ENCODE measurements around the gene KLHDC1.
"Not testable (repeated sequence)": the region's sequence is repeated elsewhere in the genome, so short reads cannot be mapped to it uniquely, and the experiment has no call there.

KLHDC1 gene

GRCh38 chr14:49727171-49727570, 34.3 kb downstream of the KLHDC1 start:
- DNase-seq: no peak

DNA sequence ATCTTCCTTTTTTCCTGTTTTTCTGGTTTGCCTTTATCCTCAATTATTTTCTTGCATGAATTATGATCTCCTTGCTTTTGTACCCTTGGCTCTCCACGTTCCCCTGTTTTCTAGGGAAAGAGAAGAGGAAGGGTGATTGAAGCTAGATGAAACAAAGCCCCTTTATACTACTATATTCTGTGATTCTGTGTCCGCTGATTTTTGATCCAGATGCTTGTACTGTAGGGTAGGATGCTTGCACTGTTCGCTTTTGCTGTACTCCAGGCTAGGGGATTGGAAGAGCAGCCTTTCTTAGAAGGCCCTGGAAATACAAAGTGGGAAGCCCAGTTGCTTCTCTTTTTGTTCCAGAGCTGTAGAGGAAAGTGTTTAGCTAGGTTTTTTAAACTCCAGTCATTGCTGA, 40.0 kb downstream of the KLHDC1 start:
- DNase-seq: no peak

- DNase-seq: no peak
Observed at GRCh38 chr14:49733836-49734235, 40.9 kb downstream of the KLHDC1 start.

- DNase-seq: not testable (repeated sequence)
Observed at GRCh38 chr14:49735669-49736068, 42.7 kb downstream of the KLHDC1 start.

- no peak for DNase-seq
Observed at GRCh38 chr14:49745191-49745590, 52.3 kb downstream of the KLHDC1 start.

DNA sequence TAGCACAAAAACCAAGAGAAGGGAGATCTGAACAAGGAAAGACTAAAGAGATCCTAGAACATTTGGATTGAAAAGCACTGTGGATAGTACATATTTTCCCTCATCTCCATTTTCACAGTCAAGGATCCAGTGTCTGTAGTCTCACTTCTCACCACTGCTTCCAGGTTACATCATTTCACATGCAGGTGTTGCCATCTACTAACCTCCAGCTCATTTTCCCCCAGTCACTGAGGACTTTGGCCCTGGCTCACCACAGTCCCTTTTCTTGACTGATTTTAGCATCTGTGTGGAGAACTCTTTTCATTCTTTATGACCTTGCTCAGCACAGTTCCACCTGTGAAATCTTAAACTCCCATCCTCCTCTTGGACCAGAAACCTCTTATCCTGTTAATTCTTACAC, 53.6 kb downstream of the KLHDC1 start:
- DNase-seq: not testable (repeated sequence)

GRCh38 chr14:49754570-49755097, 61.7 kb downstream of the KLHDC1 start:
- DNase-seq: no peak

- no peak for DNase-seq
Observed at GRCh38 chr14:49755378-49755777, 62.5 kb downstream of the KLHDC1 start.

DNA sequence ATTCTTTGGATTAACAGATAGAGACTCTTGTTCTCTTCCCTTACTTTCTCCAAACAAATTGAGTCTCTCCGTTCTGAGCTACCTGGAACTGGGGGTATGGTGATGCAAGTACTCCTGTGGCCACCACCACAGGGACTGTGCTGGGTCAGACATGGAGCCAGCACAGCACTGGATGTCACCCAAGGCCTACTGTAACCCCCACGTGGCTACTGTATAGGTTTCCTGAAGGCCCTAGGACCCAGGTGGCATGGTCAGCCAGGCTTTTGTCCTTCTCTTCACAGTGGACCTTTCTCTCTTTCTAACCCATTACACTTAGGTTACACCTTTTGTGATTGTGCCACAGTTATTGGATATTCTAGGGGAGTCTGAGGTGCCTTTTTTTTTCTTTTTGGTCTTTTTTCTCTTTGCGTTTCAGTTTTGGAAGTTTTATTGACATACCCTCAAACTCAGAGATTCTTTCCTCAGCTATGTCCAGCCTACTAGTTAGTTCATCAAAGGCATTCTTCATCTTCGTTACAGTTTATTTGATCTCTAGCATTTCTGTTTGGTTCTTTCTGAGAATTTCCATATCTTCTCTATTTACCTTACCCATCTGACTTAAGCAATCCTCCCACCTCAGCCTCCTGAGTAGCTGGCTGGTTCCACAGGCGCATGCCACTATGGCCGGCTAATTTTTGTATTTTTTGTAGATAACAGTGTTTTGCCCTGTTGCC, 69.1 kb downstream of the KLHDC1 start:
- DNase-seq: no peak

- DNase-seq: no peak
Observed at GRCh38 chr14:49766839-49767238, 73.9 kb downstream of the KLHDC1 start.

DNA sequence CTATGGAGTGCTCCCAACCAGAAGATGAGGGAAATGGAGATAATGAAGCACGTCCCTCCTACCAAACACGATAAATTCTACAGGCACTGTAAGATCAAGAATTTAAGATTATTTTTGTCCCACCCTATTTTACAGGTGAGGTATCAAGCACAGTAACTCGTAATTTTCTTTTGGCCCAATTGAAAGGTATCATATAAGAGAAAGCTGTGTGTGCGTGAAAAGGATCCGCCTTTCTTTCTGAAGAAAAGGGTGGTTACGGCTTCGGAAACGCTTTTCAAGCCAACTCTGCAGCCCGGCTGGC, 74.3 kb downstream of the KLHDC1 start:
- DNase-seq: no peak

GRCh38 chr14:49767571-49768300, 74.8 kb downstream of the KLHDC1 start, which contains the start of gene KLHDC2:
Gene KLHDC2, plus strand, starts transcription at chr14:49768153. Its CDS starts 316 bp downstream, at chr14:49768469.
- peak; percentile 94 for DNase-seq

DNA sequence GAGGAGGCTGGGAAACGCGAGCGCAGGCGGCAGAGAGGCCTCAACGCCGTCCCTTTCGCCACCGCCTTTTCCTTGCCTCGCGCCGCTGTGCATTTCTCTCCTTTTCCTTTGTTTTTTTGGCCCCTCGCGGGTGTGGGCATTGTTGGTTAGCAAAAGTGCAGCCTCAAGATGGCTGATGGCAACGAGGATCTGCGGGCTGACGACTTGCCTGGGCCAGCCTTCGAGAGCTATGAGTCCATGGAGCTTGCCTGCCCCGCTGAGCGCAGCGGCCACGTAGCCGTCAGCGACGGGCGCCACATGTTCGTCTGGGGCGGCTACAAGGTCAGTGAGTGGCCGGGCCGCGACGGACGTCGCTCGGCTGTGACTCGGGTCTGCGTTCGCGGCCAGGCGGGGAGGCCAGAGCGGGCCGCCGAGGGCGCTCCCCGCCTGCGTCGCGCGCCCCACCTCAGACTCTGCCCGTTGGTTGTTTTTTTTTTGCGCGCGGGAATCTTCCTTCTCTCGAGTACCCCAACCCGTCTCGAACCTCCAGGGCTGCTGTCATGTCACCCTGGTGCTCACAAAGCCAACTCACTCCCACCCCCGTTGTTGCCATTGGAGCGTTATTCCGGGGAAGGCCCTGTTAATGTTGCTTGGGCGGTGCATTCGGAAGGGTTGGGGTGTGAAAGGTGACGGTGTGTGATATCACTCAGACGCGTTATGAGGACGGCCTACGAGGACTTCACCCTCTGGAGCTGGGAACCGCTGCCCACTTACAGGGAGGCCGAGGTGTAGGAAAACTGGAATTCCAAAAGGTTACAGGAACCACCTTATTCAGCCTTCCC, 75.6 kb downstream of the KLHDC1 start:
- peak; percentile 85 for DNase-seq

GRCh38 chr14:49769171-49769570, 76.3 kb downstream of the KLHDC1 start:
- no peak for DNase-seq

- DNase-seq: no peak
Observed at GRCh38 chr14:49769581-49770211, 76.8 kb downstream of the KLHDC1 start.

DNA sequence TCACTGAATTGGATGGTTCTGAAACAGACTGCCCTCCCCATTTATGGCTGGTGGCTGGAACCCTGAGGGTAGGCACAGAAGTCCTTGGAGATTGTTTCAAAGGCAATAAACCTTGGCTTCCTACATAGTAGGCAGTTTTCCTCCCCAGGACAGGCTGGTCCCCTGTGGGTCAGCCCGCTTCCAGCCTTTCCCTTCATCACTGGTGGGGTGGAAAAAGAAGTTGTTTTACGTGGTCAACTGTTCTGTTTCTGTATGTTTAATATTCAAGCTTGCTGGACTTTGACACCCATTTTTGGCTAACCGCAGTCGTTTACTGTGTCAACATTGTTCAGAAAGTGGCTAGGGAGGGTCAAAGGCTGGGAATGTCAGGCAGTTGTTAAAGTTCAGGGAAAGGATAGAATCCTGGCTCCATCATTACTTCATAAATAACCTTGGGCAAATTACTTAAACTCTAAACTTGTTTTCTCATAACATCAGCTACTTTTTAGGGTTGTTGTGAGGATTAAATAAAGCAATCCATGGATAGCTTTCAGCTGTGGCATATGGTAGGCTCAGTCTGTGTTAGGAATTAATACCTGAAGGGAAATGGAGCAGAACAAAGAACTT, 77.4 kb downstream of the KLHDC1 start:
- DNase-seq: no peak

- not testable (repeated sequence) for DNase-seq
Observed at GRCh38 chr14:49771691-49772090, 78.8 kb downstream of the KLHDC1 start.

GRCh38 chr14:49774106-49774505, 81.2 kb downstream of the KLHDC1 start:
- no peak for DNase-seq

GRCh38 chr14:49778421-49778820, 85.5 kb downstream of the KLHDC1 start:
- DNase-seq: no peak

DNA sequence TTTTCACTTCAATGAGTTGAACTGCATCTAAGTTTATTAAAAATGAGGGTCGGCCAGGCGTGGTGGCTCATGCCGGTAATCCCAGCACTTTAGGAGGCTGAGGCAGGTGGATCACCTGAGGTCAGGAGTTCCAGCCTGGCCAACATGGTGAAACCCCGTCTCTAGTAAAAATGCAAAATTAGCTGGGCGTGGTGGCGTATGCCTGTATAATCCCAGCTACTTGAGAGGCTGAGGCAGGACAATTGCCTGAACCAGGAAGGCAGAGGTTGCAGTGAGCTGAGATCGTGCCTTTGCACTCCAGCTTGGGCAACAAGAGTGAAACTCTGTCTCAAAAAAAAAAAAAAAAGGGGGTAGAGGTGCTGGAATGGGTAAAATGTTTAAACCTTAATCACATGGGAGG, 88.1 kb downstream of the KLHDC1 start:
- DNase-seq: not testable (repeated sequence)

GRCh38 chr14:49783394-49784014, 90.6 kb downstream of the KLHDC1 start:
- DNase-seq: no peak

DNA sequence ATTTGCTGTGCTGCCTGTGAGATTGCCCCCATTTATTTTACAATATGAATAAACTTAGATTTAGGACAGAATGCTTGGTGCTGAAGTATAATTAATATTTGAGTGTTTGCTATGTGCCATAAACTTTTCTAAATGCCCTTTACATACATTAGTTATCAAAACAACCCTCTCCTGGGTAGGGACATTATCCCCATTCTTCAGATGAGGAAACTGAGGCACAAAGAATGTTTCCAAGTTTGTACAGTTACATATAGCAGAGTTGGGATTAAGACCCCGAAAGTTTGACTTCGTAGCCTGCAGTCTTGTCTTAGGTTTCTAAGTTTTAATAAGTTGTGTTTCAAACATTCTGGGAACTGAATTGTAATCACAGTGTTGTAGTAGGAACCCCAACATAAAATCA, 93.4 kb downstream of the KLHDC1 start:
- DNase-seq: no peak
